CD14-positive monocyte (primary cell): ENCODE measurements around the gene PSMB2. TPM values are rescaled to one million over a fixed set of nuclear protein-coding genes. Genes with fewer than 3 reads are reported as not detected.
A peak's percentile ranks its signal among the peaks of the same experiment; 100 is the strongest.

Experiments
- DNase-seq, 3 donors: peaks; one replicate each; pipeline ENCODE4 v3.0.0-alpha.2; 2011 to 2022
- H2AFZ ChIP-seq: 2 replicates; pipeline ENCODE4 v1.6.0; 2012; ENCODE audit warnings: mild to moderate bottlenecking, low read depth, low read length, inconsistent platforms; ENCODE audit not compliant: insufficient read depth, poor library complexity, severe bottlenecking
- H3K27ac ChIP-seq, 2 donors: 1 replicate in 1 of 2; 2 replicates in 1 of 2; pipeline ENCODE4 v1.5.1; 2012 to 2013; ENCODE audit warnings: low read length in 2 of 2, control low read depth in 1 of 2, inconsistent platforms in 1 of 2, low read depth in 1 of 2, mild to moderate bottlenecking in 1 of 2
- H3K27me3 ChIP-seq, 2 donors: one replicate each; pipeline versions ENCODE4 v1.6.0 to v1.6.1; 2011 to 2013; ENCODE audit warnings: low read length in 2 of 2; ENCODE audit not compliant: control insufficient read depth in 2 of 2, insufficient read depth in 2 of 2
- H3K36me3 ChIP-seq, 2 donors: replicated peaks in 1 of 2; 1 replicate in 1 of 2; 2 replicates in 1 of 2; pipeline versions ENCODE4 v1.5.1 to v1.6.1; 2012 to 2013; ENCODE audit warnings: low read length in 2 of 2, control low read depth in 1 of 2, inconsistent platforms in 1 of 2, mild to moderate bottlenecking in 1 of 2; ENCODE audit not compliant: insufficient read depth in 2 of 2, control insufficient read depth in 1 of 2
- H3K4me1 ChIP-seq, 2 donors: 1 replicate in 1 of 2; 2 replicates in 1 of 2; pipeline versions ENCODE4 v1.5.1 to v1.6.1; 2012 to 2013; ENCODE audit warnings: low read length in 2 of 2, control low read depth in 1 of 2, inconsistent platforms in 1 of 2, mild to moderate bottlenecking in 1 of 2, moderate library complexity in 1 of 2; ENCODE audit not compliant: insufficient read depth in 2 of 2, control insufficient read depth in 1 of 2
- H3K4me2 ChIP-seq: replicated peaks from 2 replicates; pipeline ENCODE3; 2012; ENCODE audit warnings: low read length, moderate library complexity, mild to moderate bottlenecking; ENCODE audit not compliant: poor library complexity, severe bottlenecking; ENCODE audit errors: extremely low read depth
- H3K4me3 ChIP-seq, 3 experiments: fragments of 200-600 bp in 1 of 3; sonication (generic) in 1 of 3; replicated peaks in 1 of 3; 1 replicate in 2 of 3; 2 replicates in 1 of 3; pipeline ENCODE4 v1.5.1; 2011 to 2013; ENCODE audit warnings: low read length in 3 of 3, mild to moderate bottlenecking in 3 of 3, control low read depth in 2 of 3, low read depth in 2 of 3, inconsistent platforms in 1 of 3, moderate library complexity in 1 of 3
- H3K79me2 ChIP-seq: 2 replicates; pipeline ENCODE4 v1.6.0; 2012; ENCODE audit warnings: mild to moderate bottlenecking, control low read depth, inconsistent platforms, low read length, moderate library complexity; ENCODE audit not compliant: insufficient read depth
- H3K9ac ChIP-seq: 2 replicates; pipeline ENCODE4 v1.6.0; 2017; ENCODE audit warnings: low read length, mild to moderate bottlenecking; ENCODE audit not compliant: insufficient read depth, poor library complexity, severe bottlenecking
- H3K9me3 ChIP-seq, 2 donors: replicated peaks in 1 of 2; 1 replicate in 1 of 2; 2 replicates in 1 of 2; pipeline versions ENCODE4 v1.5.1 to v1.6.1; 2012 to 2013; ENCODE audit warnings: low read length in 2 of 2, control low read depth in 1 of 2; ENCODE audit not compliant: control insufficient read depth in 1 of 2, insufficient read depth in 1 of 2
- H4K20me1 ChIP-seq: 2 replicates; pipeline ENCODE4 v1.6.0; 2012; ENCODE audit warnings: mild to moderate bottlenecking, low read length, control low read depth, moderate library complexity; ENCODE audit not compliant: insufficient read depth
- H3K27ac Mint-ChIP-seq, 7 donors: one replicate each; pipeline ENCODE4 v1.8.0; 2020; ENCODE audit warnings: mild to moderate bottlenecking in 7 of 7, mixed read lengths in 7 of 7, moderate library complexity in 6 of 7, inconsistent platforms in 2 of 7
- H3K27me3 Mint-ChIP-seq, 3 donors: one replicate each; pipeline ENCODE4 v1.8.0; 2021 to 2022; ENCODE audit warnings: low read depth in 3 of 3, mild to moderate bottlenecking in 3 of 3, mixed read lengths in 3 of 3, moderate library complexity in 3 of 3, inconsistent platforms in 1 of 3
- H3K36me3 Mint-ChIP-seq, 2 donors: one replicate each; pipeline ENCODE4 v1.8.0; 2020; ENCODE audit warnings: mixed read lengths in 2 of 2, inconsistent platforms in 1 of 2, mild to moderate bottlenecking in 1 of 2
- H3K4me1 Mint-ChIP-seq: one replicate; pipeline ENCODE4 v1.8.0; 2020; ENCODE audit warnings: mild to moderate bottlenecking, mixed read lengths
- H3K4me3 Mint-ChIP-seq, 2 donors: one replicate each; pipeline ENCODE4 v1.8.0; 2020; ENCODE audit warnings: mild to moderate bottlenecking in 2 of 2, mixed read lengths in 2 of 2, moderate library complexity in 1 of 2
- H3K9me3 Mint-ChIP-seq, 7 donors: one replicate each; pipeline ENCODE4 v1.8.0; 2020 to 2022; ENCODE audit warnings: mixed read lengths in 7 of 7, mild to moderate bottlenecking in 6 of 7, moderate library complexity in 6 of 7, inconsistent platforms in 2 of 7
- CTCF ChIP-seq: fragments of 200-600 bp; IDR thresholded peaks from one replicate; pipeline ENCODE4 v1.8.0; 2022; ENCODE audit warnings: antibody characterized with exemption, mild to moderate bottlenecking
- WGBS: methylation state at CpG from one replicate; pipeline ENCODE4 v1.1.5; 2013; ENCODE audit warnings: missing lambda C conversion rate; ENCODE audit not compliant: insufficient coverage; 5-methylcytosine and 5-hydroxymethylcytosine counted together
- intact Hi-C, 2 donors: fragments of 100-400 bp; cut with micrococcal nuclease; formaldehyde crosslinking; loops; one replicate each; pipeline versions ENCODE4 v1.15.0 to v1.15.1; 2023
- polyA plus RNA-seq, 3 donors: library from polyadenylated mRNA; depleted of rRNA in 1 of 3; unstranded in 2 of 3; stranded (reverse) in 1 of 3; fragments of 300-500 nt in 2 of 3; fragments of >200 nt in 1 of 3; fragmentation: Illumina TruSeq in 2 of 3; gene quantifications; 1 replicate in 2 of 3; 2 replicates in 1 of 3; pipeline ENCODE4 v1.2.3, GENCODE V29; 2012 to 2021

PSMB2 gene
- polyA plus RNA-seq, 3 donors: 27.9 to 84.1 (median 78.6) TPM

GRCh38 chr1:35619237-35620121, 21.8 kb downstream of the PSMB2 start:
- no peaks in the 10 kb centered on the region for H3K27me3 ChIP-seq
- H3K4me3 ChIP-seq: no peak overlapping the region
- Mint-ChIP-seq H3K27me3 (no peaks in the 10 kb centered on the region), H3K36me3 (peaks cover 51 to 62% of the 10 kb centered on the region in 2 donors), H3K4me1 (no peaks in the 10 kb centered on the region), H3K27ac (no peak overlapping the region), H3K4me3 (no peak overlapping the region), H3K9me3 (no peaks in the 10 kb centered on the region)
- H2AFZ ChIP-seq: no peak overlapping the region
- no peak overlapping the region for H3K9ac ChIP-seq
- WGBS: 100% methylated on average over 1 of the region's 6 CpGs
- peaks cover 43% of the 10 kb centered on the region for H4K20me1 ChIP-seq
- no peak overlapping the region for H3K4me2 ChIP-seq
- TF ChIP-seq CTCF: no peak
- intact Hi-C loops: no loop called here
- no peak overlapping the region for H3K27ac ChIP-seq
- H3K79me2 ChIP-seq: peaks cover 28% of the 10 kb centered on the region
- H3K36me3 ChIP-seq: peaks cover 52 to 95% of the 10 kb centered on the region in 2 donors
- no peaks in the 10 kb centered on the region for H3K4me1 ChIP-seq
- DNase-seq: no peak
- H3K9me3 ChIP-seq: no peaks in the 10 kb centered on the region

GRCh38 chr1:35615440-35615839, 25.9 kb downstream of the PSMB2 start:
- Mint-ChIP-seq H3K4me3 (no peak overlapping the region), H3K27ac (peak overlapping the region in 1 of 7 donors; percentile 41), H3K4me1 (no peaks in the 10 kb centered on the region), H3K9me3 (no peaks in the 10 kb centered on the region), H3K27me3 (no peaks in the 10 kb centered on the region), H3K36me3 (peaks cover 47 to 68% of the 10 kb centered on the region in 2 donors)
- WGBS: 85% methylated on average over 4 of the region's 8 CpGs
- no peak overlapping the region for H3K27ac ChIP-seq
- no peak for DNase-seq
- H3K27me3 ChIP-seq: no peaks in the 10 kb centered on the region
- peaks cover 22% of the 10 kb centered on the region for H3K79me2 ChIP-seq
- no peak for TF ChIP-seq CTCF
- no peaks in the 10 kb centered on the region for H3K4me1 ChIP-seq
- no peak overlapping the region for H2AFZ ChIP-seq
- H3K36me3 ChIP-seq: peaks cover 59 to 98% of the 10 kb centered on the region in 2 donors
- no peaks in the 10 kb centered on the region for H3K9me3 ChIP-seq
- H4K20me1 ChIP-seq: peaks cover 42% of the 10 kb centered on the region
- H3K9ac ChIP-seq: no peak overlapping the region
- intact Hi-C loops: no loop called here
- no peak overlapping the region for H3K4me2 ChIP-seq
- no peak overlapping the region for H3K4me3 ChIP-seq
